AG20443 (cell line): ENCODE measurements around the gene TBC1D1.

Experiments
- DNase-seq: peaks from one replicate; pipeline ENCODE4 v3.0.0; 2012; ENCODE audit warnings: low spot score, mixed read lengths

Gene TBC1D1

DNA sequence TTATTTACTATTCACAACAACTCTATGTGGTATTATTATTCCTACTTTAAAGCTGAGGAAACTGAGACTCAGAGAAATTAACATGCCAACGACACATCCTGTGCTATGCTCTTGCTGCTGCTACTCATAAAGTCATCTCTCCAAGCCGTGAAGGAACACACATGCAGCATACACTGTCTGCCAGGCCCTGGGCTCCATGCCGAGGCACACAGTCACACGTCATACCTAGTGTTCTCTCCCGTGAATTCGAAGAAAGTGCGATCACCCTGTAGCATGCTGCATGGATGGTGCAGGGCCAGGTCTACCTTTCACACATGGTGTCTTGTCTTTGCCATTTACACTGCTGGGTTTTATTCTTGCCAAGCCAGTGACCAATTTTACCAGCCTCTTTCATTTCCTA is 34.1 kb downstream of the TBC1D1 start:
- DNase-seq: no peak

DNA sequence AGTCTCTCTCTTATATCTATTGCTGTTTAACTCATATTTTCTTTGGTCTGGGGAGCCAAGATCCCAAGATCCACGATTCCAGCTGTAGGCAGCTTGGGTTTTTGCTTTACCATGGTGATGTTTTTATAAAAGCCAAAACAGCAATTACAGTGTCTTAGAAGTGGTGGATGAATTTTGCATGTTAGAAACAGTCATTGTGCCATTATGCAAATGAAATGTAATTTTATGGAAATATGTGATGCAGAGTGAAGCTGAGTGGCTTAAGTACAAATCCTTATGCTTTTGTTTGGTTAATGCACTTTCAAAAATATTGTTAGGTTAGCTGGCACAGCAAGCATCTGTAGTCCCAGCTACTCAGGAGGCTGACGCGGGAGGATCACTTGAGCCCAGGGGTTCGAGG is 36.5 kb downstream of the TBC1D1 start:
- no peak for DNase-seq

DNA sequence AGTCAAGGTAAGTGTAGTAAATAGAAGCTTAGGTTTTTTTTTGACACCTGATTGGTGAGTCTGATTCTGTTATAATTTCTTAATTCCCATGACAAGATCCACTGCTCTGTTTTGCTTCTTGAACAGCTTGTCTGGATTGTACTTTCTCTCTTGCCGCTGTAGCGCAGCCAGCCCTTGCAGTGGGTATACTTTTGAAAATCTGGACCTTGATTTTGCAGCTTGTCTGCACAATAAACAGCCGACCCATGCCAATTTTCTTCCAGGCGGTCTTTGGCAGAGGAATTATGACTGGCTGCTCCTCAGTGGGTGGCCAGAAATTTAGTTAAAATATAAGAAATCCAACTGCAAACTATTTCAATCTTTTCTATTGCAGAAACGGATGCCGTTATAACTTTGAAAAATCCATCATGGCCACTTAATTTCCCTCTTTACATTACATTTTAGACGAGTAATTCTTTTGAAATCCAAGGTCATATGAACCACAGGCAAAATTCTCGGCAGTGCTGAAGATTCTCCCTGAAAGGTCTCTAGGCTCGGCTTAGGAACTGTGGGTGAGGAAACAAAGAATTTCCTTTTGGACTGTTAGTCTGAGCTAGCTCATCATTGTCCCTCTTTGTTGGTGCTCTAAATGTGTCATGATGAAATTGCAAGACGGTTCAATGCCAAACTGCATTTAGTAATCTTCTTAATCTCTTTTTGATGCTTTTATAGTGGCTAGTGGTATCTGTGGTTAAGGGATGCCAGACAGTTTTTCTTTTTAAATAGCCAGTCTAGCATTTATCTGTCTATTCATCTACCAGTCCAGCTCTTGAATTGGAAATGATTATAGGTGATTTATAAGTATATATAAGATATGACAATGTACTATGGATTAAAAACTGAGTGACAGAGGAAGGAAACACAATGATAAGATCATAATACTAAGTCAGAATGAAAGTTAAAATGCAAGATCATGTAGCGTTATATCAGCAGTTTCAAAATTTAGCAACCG is 37.8 kb downstream of the TBC1D1 start:
- no peak for DNase-seq

DNA sequence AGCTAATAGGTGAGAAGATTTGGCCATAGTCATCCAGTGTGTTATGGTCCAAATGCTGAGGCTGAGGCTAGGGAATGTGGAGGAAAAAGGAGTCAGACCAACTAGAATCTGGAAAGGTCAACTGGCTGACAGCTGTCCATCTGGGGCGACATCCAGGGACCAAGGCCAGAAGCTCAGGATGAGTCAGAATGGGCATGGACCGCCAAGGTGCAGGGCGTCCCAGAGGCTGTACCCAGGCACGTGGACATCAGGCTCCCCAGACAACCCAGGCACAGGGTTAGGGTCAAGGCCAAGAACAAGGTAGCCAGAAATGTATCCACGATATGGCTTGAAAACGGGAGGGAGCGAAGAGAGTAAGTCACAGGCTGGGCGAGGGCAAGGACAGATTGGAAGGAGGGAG is 43.2 kb downstream of the TBC1D1 start:
- DNase-seq: no peak

DNA sequence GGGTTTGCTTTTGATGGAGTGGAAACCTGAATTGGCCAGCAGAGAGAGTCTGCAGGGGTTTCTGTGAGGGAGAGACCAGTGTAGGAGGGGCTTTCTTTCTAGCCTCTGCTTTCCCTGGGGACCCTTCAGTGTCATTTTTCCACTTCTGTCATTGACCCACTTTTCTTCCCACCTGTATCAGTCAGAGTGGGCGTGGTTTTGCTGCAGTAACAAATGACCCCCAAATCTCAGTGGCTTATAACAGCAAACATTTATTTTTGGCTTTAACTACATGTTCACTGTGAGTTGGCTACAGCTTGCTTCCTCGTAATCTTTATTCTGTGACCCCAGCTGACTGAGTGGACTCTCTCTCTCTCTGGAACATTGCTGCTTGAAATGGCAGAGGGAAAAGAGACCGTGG is 43.7 kb downstream of the TBC1D1 start:
- no peak for DNase-seq

DNA sequence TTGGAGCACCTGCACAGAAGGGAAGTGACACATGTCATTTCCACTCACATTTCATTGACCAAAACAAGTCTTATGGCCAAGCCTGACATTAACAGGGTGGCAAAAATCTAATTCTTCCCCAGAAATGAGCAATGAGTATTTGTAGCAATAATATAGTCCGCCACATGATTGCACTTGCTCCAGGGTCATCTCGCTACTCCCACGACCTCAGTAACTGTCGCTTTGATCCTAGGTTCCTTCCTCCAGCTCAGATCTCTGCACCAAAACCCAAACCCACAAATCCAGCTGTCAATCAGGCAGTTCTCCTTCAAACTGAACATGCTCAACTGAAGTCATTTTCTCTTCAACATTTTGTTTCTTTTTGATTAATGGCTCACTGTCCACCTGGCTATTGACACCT is 44.1 kb downstream of the TBC1D1 start:
- no peak for DNase-seq

DNA sequence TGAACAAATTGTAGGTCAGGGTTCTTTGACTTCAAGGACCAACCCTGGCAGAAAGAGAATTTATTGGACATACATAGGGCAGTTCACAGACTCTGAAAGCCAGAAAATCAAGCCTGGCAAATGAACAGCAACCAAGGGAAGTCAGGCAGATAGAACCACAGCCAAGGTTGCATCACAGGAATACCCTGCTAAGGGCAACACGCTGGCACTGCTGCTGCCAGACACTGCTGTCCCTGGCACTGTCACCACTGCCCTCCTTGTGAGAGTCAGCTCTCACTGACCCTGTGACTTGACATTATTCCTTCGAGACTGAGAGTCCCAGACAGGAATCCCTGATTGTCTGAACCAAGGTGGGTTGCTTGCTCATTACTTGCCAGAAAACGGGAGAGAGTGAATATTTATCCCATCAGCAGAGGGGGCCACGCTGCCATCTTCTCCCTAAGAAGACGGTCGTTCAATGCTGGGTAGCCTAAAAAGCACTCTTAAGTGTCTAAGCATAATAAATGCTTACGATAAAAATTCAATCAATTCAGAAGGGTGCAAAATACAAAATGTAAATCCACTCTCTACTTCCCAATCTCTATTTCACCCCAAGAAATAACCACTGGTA is 46.1 kb downstream of the TBC1D1 start:
- no peak for DNase-seq

DNA sequence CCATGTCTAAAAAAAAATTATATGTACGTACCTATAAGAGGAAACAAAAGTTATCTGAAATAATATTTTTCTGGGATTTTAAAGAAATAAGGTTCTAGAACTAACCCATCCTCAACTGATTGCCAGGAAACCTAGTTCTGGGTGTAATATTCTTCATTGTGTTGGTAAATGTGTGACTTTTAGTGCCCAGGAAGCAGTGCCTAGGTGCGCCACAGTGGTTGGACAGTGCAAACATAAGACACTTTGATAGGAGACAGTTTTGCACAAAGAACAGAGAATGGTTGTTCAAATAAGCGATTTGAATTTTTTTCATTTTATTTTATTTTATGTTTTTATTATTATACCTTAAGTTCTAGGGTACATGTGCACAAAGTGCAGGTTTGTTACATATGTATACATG is 47.3 kb downstream of the TBC1D1 start:
- DNase-seq: no peak

DNA sequence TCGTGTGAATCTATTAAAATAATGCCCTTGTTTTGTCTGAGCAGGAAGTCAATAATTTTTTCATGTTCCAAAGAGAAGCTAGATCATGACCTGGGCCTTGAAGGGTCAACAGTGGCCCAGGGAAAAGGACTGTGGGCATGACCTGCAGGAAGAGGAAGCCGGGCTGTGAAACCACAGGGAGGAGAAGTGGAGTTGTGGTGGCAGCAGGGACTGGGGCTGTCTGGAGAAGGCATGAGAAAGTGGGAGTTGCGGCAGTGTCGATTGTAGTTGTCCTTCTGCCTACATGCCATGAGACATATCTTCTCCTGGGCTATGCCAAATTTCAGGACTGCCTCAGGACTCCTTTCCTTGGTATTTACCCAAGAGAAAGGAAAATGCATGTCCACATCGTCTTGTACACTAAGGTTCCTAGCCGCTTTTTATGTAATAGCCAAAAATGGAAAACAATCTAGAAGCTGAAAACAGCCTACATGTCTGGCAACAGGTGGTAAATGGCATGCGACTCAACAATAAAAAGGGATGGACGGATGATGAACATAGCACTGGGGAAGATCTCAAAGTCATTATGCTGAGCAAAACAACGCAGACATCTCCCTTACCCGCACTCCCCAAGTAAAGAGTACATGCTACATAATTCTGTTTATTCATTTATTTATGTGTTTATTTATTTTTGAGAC is 55.8 kb downstream of the TBC1D1 start:
- DNase-seq: no peak

DNA sequence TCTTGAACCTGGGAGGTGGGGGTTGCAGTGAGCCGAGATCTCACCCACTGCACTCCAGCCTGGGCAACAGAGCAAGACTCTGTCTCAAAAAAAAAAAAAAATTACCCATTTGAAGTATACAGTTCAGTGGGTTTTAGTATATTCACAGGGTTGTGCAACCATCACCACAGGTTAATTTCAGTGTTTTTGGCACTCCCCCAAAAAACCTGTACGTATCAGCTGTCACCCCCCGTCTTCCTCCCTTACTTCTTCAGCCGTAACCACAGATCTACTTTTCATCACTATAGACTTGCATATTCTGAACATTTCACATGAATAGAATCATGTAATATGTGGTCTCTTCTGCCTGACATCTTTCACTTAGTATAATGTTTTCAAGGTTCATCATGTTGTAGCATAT is 57.7 kb downstream of the TBC1D1 start:
- no peak for DNase-seq

DNA sequence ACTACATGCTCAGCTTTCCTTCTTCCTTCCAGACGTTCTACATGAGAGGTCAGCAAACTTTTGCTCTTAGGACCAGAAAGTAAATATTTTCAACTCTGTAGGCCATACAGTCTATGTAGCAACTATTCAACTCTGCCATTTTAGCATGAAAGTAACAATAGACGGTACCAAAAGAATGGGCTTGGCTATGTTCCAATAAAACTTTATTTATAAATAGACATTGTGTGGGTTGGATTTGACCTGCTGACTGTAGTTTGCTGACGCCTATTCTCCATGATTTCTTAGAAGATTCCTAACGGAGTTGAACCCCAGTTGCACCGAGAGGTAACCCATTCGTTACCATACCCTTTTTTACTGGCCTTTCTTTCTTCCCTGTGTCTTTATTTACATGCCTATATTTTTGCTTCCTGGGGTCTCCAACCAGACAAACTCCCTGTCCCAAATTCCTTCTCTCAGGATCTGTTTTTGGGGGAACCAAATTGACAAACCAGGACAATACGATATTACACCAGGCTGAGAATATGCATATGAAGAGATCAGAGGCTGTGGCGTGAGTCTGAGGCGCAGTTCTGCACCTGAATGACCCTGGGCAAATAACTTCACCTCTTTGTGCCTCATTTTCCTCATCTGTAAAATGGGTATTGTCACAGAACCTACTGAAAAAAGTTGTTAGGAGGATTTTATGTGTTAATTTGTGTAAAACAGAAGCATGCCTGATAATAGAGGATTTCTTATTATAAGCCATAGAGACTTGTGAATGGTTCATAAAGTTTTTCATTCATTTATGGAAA is 58.9 kb downstream of the TBC1D1 start:
- no peak for DNase-seq

DNA sequence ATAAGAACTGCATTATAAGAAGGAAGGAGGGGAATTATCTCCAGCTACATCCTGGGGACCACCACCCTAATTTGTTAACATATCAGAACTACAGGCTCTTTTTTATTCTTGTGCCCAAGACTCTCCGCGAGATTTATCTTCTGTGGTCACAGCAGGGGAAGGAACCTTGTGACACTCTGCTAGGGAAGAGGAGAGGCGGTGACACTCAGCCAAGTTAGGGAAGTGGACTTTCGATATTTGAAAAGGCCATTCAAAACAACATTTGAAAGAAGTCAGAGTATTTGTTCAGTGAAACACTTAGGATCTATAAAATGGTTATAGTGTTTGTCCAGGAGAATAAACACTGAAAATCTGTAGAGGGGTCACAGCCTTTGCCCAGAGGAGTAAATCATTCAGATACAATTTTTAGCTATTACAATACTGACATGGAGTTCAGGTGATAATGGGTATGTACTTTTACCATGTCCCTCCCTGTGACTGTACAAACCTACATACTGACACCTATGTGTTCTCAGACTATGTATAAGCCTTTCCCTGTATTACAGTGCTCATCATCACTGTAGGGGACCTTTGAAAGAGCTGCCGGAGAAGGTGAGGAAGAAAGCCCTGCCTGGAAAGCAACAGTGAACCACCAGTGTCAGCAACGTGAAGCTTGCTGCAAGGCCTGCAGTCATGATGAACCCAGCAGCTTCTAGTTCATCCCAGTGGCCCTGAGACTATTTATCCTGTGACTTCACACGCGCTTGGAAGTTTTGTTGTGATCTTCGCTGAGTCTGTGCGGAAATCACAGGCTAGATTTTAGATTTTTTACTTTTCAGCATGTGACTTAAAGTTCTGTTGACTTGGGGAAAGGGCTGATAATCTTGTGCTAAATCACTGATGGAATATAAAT is 60.8 kb downstream of the TBC1D1 start:
- no peak for DNase-seq

DNA sequence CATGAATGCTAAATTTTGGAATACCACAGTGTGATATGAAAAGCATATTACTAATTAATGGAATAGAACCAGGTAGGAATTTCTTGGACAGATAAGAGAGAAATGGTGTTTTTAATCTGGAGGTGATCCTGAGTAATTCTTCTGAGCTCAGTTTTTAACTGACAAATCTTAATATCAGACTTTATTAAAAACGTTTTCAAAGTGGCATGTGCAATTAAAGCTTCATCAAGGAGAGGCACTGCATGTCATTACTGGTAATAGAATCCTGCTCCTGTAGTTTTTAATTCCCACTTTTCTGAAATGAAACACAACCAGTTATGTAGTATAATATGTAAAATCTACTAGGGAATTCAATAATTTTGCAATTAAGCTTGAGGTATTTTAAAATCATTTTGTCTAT is 62.3 kb downstream of the TBC1D1 start:
- no peak for DNase-seq

DNA sequence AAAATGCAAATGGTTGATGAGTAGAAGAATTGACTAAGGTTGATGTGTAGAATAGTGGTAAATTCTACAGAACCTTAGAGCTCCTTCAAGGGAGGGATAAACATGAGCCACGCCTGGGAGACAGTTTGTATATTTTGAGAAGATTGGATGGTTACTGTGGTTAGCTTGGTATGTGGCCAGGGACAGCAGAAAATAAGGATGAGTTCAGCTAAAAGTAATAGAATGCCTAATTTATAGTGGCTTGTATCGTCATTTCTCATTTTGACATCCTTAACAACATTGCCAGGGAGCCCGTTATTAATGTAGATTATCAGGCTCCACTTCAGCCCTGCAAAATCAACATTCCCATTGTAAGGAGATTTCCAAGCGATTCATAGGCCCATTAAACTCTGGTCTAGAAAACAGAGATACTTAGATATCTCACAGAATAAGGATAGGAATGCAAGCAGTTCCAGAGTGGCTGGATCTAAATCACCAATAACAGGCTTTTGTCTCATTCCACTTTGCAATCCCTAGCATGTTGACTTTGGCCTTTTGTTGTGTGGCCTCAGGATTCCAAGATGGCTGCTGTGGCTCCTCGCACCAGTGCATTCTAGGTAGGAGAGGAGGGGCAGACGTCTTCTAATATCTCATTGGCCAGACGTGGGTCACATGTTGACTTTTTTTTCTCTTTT is 62.9 kb downstream of the TBC1D1 start:
- DNase-seq: no peak

DNA sequence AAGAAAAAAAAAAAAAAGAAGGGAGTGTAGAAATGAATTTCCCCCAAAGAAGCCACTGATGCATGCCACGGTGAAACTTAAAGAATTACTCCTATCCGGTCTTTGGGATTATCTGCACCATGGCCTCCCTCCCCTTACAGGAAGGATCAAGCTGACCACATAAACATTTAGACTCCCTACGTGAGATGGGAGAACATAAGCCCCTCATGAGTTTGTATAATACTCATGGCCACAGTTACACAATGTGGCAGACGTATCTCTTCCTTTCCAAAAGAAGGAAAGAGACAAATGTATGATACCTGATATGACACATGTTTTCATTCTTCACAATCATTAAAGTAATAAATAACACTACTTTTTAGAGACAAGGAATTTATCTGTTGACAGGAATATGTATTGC is 66.1 kb downstream of the TBC1D1 start:
- DNase-seq: no peak

DNA sequence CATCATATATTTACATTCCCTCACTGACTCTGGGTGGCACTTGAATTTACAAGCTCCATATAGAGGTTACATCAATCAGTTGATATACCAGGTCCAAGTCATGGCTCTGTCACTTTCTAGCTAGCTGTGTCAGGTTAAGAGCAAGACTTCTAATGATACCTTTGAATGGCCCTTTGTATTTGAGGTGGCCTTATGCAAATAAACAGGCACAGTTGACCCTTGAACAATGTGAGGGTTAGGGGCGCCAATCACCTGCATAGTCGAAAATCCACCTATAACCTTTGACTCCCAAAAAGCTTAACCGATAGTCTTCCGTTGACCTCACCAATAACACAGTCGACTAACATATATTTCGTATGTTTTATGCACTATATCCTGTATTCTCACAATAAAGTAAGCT is 68.0 kb downstream of the TBC1D1 start:
- no peak for DNase-seq

DNA sequence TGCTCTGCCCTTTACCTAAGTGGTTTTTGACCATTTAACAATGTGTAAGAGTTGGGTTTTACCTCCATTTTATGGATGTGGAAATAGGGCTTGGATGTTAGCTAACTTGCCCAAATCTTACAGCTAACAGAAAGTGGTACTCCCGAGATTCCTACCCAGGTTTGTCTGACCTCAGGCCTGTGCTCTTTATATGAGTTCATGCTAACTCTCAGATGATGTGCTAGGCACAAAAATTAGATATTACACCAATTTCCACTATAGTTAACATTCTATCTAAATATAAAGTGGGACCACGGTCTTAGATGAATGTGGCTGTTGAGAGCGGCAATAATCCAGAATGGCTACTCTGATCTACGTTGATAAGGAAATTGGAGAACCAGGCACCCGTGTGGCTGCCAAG is 69.2 kb downstream of the TBC1D1 start, which contains the start of gene PTTG2:
TSS of gene PTTG2 (plus strand) at position 301 of the 400 bp plus-strand sequence. CDS start at position 338, 37 bp downstream.
- no peak for DNase-seq

DNA sequence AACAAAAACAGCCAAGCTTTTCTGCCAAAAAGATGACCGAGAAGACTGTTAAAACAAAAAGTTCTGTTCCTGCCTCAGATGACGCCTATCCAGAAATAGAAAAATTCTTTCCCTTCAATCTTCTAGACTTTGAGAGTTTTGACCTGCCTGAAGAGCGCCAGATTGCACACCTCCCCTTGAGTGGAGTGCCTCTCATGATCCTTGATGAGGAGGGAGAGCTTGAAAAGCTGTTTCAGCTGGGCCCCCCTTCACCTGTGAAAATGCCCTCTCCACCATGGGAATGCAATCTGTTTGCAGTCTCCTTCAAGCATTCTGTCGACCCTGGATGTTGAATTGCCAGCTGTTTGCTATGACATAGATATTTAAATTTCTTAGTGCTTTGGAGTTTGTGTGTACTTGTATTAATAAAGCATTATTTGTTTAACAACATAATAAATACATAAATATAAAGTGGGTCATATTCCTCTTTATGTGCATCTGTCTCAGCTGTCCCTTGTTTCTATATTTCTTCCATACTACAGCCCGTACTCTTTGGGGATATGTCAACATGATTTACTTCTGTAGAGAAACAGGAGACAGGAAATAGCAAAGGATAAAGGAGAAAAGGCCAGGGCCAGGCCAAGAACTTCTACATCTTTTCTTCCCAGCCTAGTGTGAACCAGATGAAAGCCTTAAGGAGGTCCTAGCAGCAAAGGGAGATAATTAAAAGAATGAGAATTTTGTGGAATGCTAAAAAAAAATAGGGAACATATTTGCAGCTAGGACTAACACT is 70.0 kb downstream of the TBC1D1 start:
- DNase-seq: no peak

DNA sequence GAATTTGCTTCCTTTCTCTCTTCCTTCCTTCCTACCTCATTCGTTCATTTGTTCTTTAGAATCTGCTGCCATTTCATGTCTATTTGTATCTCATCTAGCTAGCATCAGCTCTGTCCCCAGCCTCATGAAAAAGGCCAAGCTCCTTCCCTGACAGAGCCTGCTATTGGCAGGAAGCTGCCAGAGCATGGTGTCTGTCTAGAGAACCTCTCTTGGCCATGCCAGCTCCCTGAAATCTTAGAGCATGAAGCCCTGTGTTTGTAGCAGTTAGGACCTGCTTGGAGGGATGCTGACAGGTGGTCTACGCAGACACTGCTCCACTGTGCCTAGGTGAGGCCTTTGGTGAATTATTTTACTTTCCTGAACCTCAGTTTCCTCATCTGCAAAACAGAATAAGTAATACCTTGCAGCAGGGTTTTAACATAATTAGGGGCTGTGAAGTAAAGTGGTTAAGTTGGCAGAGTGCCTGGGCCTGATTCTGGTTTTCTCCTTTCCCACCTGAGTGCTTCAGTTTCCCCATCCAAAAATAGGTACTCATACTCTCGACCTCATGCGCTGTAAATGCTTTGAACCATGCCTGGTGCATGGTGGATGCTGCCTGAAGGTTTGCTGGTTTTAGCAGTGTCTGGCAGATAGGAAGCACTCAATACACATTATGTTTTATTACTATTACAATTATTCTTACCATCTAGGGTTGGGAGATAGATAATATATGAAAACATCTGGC is 74.0 kb downstream of the TBC1D1 start:
- DNase-seq: no peak
